ENCODE results near the gene SPINK4. TPM values are rescaled to one million over a fixed set of nuclear protein-coding genes. Genes with fewer than 3 reads are reported as not detected.

The SPINK4 gene
- polyA plus RNA-seq, 3 donors, result not detected

GRCh38 chr9:33277484-33277883 is 37.5 kb downstream of the SPINK4 start:
- Histone ChIP-seq H3K4me1 (ENCODE audit: control insufficient read depth in 1 of 2, insufficient read depth in 2 of 2, low read length in 2 of 2) (no peaks in the 10 kb centered on the region), H3K27ac (ENCODE audit: low read depth in 1 of 2, low read length in 2 of 2) (no peak overlapping the region), H3K79me2 (ENCODE audit: insufficient read depth, low read length) (peaks cover 3% of the 10 kb centered on the region), H3K27me3 (ENCODE audit: control insufficient read depth in 2 of 2, insufficient read depth in 2 of 2, low read length in 2 of 2) (no peaks in the 10 kb centered on the region), H3K4me2 (replicated peaks; ENCODE audit: extremely low read depth, low read length, poor library complexity, severe bottlenecking) (no peak overlapping the region), H3K9ac (ENCODE audit: insufficient read depth, low read length, poor library complexity, severe bottlenecking) (no peak overlapping the region), H3K4me3 (replicated peaks in 1 of 3; ENCODE audit: low read depth in 2 of 3, low read length in 3 of 3) (no peak overlapping the region), H4K20me1 (ENCODE audit: insufficient read depth, low read length) (peaks cover 4% of the 10 kb centered on the region), H2AFZ (ENCODE audit: insufficient read depth, low read depth, low read length, poor library complexity, severe bottlenecking) (no peak overlapping the region), H3K36me3 (replicated peaks in 1 of 2; ENCODE audit: control insufficient read depth in 1 of 2, insufficient read depth in 2 of 2, low read length in 2 of 2) (peaks cover 87 to 100% of the 10 kb centered on the region in 2 donors), H3K9me3 (replicated peaks in 1 of 2; ENCODE audit: control insufficient read depth in 1 of 2, insufficient read depth in 1 of 2, low read length in 2 of 2) (no peaks in the 10 kb centered on the region)
- intact Hi-C loops (cut with micrococcal nuclease), result no loop called here
- Mint-ChIP-seq H3K4me1 (no peaks in the 10 kb centered on the region), H3K9me3 (no peaks in the 10 kb centered on the region), H3K36me3 (peaks cover 80 to 96% of the 10 kb centered on the region in 2 donors), H3K27ac (peak overlapping the region in 3 of 7 donors; percentile 21 to 42 (median 21)), H3K27me3 (ENCODE audit: low read depth in 3 of 3) (peaks cover 0 to 1% (median 0%) of the 10 kb centered on the region in 3 donors), H3K4me3 (no peak overlapping the region)
- DNase-seq, result no peak
- TF ChIP-seq CTCF (IDR thresholded peaks at IDR 0.05), result no peak
- 100% methylated on average over 4 of the region's 4 CpGs for WGBS (ENCODE audit: insufficient coverage)

- Histone ChIP-seq H3K4me1 (ENCODE audit: control insufficient read depth in 1 of 2, insufficient read depth in 2 of 2, low read length in 2 of 2) (peaks cover 15 to 23% of the 10 kb centered on the region in 2 donors), H2AFZ (ENCODE audit: insufficient read depth, low read depth, low read length, poor library complexity, severe bottlenecking) (no peak overlapping the region), H3K9ac (ENCODE audit: insufficient read depth, low read length, poor library complexity, severe bottlenecking) (no peak overlapping the region), H3K27ac (ENCODE audit: low read depth in 1 of 2, low read length in 2 of 2) (no peak overlapping the region), H3K79me2 (ENCODE audit: insufficient read depth, low read length) (peaks cover 2% of the 10 kb centered on the region), H3K4me2 (replicated peaks; ENCODE audit: extremely low read depth, low read length, poor library complexity, severe bottlenecking) (no peak overlapping the region), H3K27me3 (ENCODE audit: control insufficient read depth in 2 of 2, insufficient read depth in 2 of 2, low read length in 2 of 2) (no peaks in the 10 kb centered on the region), H4K20me1 (ENCODE audit: insufficient read depth, low read length) (no peaks in the 10 kb centered on the region), H3K36me3 (replicated peaks in 1 of 2; ENCODE audit: control insufficient read depth in 1 of 2, insufficient read depth in 2 of 2, low read length in 2 of 2) (peaks cover 23 to 42% of the 10 kb centered on the region in 2 donors), H3K4me3 (replicated peaks in 1 of 3; ENCODE audit: low read depth in 2 of 3, low read length in 3 of 3) (no peak overlapping the region), H3K9me3 (replicated peaks in 1 of 2; ENCODE audit: control insufficient read depth in 1 of 2, insufficient read depth in 1 of 2, low read length in 2 of 2) (no peaks in the 10 kb centered on the region)
- Mint-ChIP-seq H3K36me3 (peaks cover 34 to 42% of the 10 kb centered on the region in 2 donors), H3K27ac (peak overlapping the region in 1 of 7 donors; percentile 50), H3K27me3 (ENCODE audit: low read depth in 3 of 3) (no peaks in the 10 kb centered on the region), H3K4me3 (no peak overlapping the region), H3K4me1 (peaks cover 16% of the 10 kb centered on the region), H3K9me3 (no peaks in the 10 kb centered on the region)
- DNase-seq, result no peak
- intact Hi-C loops (cut with micrococcal nuclease), result loop anchor here in 1 of 2 donors (2.0 kb wide), 1 partner anchor 13 kb away; no protein-coding TSS in a partner anchor
- no peak for TF ChIP-seq CTCF (IDR thresholded peaks at IDR 0.05)
- 17% methylated on average over 2 of the region's 5 CpGs for WGBS (ENCODE audit: insufficient coverage)
These were observed 45.5 kb downstream of the SPINK4 start for GRCh38 chr9:33285502-33285901.
